K562 (cell line): Measurements from ENCODE around the gene MCU. TPM values are rescaled to one million over a fixed set of nuclear protein-coding genes. Genes with fewer than 3 reads are reported as not detected.

Experiments used
- ATAC-seq: fragments of 200-7000 bp; cut with Tn5 transposase; 3 replicates; pipeline ENCODE4 v1.9.1; 2020; ENCODE audit warnings: moderate library complexity
- BruUV-seq: library from RNA; stranded (reverse); fragments of 400-500 nt; replicated peaks from 2 replicates; lab custom pipeline; 2021; lab: Mats Ljungman, UMichigan
- CTCF ChIA-PET: fragments of 300-600 bp; formaldehyde crosslinking; extraction: SDS; loops from one replicate; lab custom pipeline; 2021; ENCODE audit warnings: low intra/inter-chr PET ratio; lab: Yijun Ruan, JAX
- POLR2A ChIA-PET: fragments of 300-600, 350-650 bp; sonication (Branson Sonifier 250); formaldehyde crosslinking; extraction: SDS; loops from one replicate; lab custom pipeline; 2021; ENCODE audit warnings: antibody characterized with exemption, inconsistent platforms; lab: Yijun Ruan, JAX
- DNase-seq, 4 experiments: peaks; one replicate each; pipeline versions ENCODE4 v3.0.0 to v3.0.0-alpha.2; 2011 to 2018; ENCODE audit warnings: low spot score in 3 of 4, mixed read lengths in 3 of 4; ENCODE audit errors: extremely low read depth in 1 of 4
- FAIRE-seq: peaks from 2 replicates; lab custom pipeline; 2011; peaks lifted over from hg19 to GRCh38; lab: Jason Lieb, UNC
- H2AFZ ChIP-seq: 2 replicates; pipeline ENCODE4 v1.6.0; 2011; ENCODE audit warnings: low read depth, low read length, control low read depth, inconsistent platforms
- H3K27ac ChIP-seq: fragments of 200-600 bp; 3 replicates; pipeline ENCODE4 v1.8.0; 2011; ENCODE audit warnings: low read depth, mild to moderate bottlenecking, control low read depth, inconsistent platforms, low read length, moderate library complexity, mixed read lengths; ENCODE audit errors: extremely low read depth
- H3K27me3 ChIP-seq, 2 experiments: fragments of 300-600 bp in 1 of 2; 2 replicates in 1 of 2; 3 replicates in 1 of 2; pipeline versions ENCODE4 v1.6.0 to v1.8.0; 2011; ENCODE audit warnings: inconsistent platforms in 2 of 2, low read length in 2 of 2, mild to moderate bottlenecking in 1 of 2, mixed read lengths in 1 of 2, moderate library complexity in 1 of 2; ENCODE audit not compliant: control insufficient read depth in 2 of 2, insufficient read depth in 2 of 2
- H3K36me3 ChIP-seq: fragments of 300-600 bp; 3 replicates; pipeline ENCODE4 v1.8.0; 2011; ENCODE audit warnings: mild to moderate bottlenecking, low read length, inconsistent platforms; ENCODE audit not compliant: control insufficient read depth, insufficient read depth
- H3K4me1 ChIP-seq, 2 experiments: fragments of 200-600 bp in 1 of 2; replicated peaks in 1 of 2; 2 replicates in 1 of 2; 3 replicates in 1 of 2; pipeline versions ENCODE4 v1.5.1 to v1.8.0; 2011; ENCODE audit warnings: inconsistent platforms in 2 of 2, low read length in 2 of 2, mild to moderate bottlenecking in 1 of 2, mixed read lengths in 1 of 2, moderate library complexity in 1 of 2; ENCODE audit not compliant: control insufficient read depth in 2 of 2, insufficient read depth in 2 of 2
- H3K4me2 ChIP-seq: 2 replicates; pipeline ENCODE4 v1.6.1; 2011; ENCODE audit warnings: low read length, control low read depth, inconsistent platforms, mixed read lengths; ENCODE audit not compliant: insufficient read depth
- H3K4me3 ChIP-seq: fragments of 200-600 bp; sonication (generic), shearing (Covaris generic); 2 replicates; pipeline ENCODE4 v1.5.1; 2016; ENCODE audit warnings: control low read depth, inconsistent platforms
- H3K79me2 ChIP-seq: fragments of 200-600 bp; 3 replicates; pipeline ENCODE4 v1.8.0; 2011; ENCODE audit warnings: low read length, inconsistent platforms; ENCODE audit not compliant: control insufficient read depth, insufficient read depth
- H3K9ac ChIP-seq, 2 experiments: 2 replicates each; pipeline versions ENCODE4 v1.6.0 to v1.6.1; 2011; ENCODE audit warnings: low read depth in 2 of 2, low read length in 2 of 2, control low read depth in 1 of 2, inconsistent platforms in 1 of 2, mild to moderate bottlenecking in 1 of 2, mixed read lengths in 1 of 2; ENCODE audit not compliant: insufficient read depth in 1 of 2
- H3K9me1 ChIP-seq: one replicate; pipeline ENCODE4 v1.6.0; 2011; ENCODE audit warnings: inconsistent platforms, mild to moderate bottlenecking, low read length, moderate library complexity; ENCODE audit not compliant: control insufficient read depth, insufficient read depth
- H3K9me3 ChIP-seq: replicated peaks from 2 replicates; pipeline ENCODE4 v1.5.1; 2011; ENCODE audit warnings: low read depth, low read length, inconsistent platforms; ENCODE audit not compliant: control insufficient read depth, insufficient read depth
- H4K20me1 ChIP-seq: replicated peaks from 2 replicates; pipeline ENCODE4 v1.6.1; 2011; ENCODE audit warnings: low read length, inconsistent platforms, mixed read lengths; ENCODE audit not compliant: control insufficient read depth, insufficient read depth
- AFF4 ChIP-seq: sonication (generic); formaldehyde crosslinking; IDR thresholded peaks from 2 replicates; pipeline ENCODE4 v1.8.0; 2023; ENCODE audit warnings: mild to moderate bottlenecking, missing genetic modification reagents
- C11orf30 ChIP-seq: fragments of 450-650 bp; IDR thresholded peaks from 2 replicates; pipeline ENCODE4 v1.6.1; 2016; ENCODE audit warnings: low read depth, mild to moderate bottlenecking
- ETV6 ChIP-seq, 3 experiments: fragments of 150-350 bp in 1 of 3; sonication (generic) in 1 of 3; formaldehyde crosslinking in 1 of 3; IDR thresholded peaks; 2 replicates each; pipeline versions ENCODE4 v1.6.1 to v1.8.0; 2014 to 2022; ENCODE audit warnings: borderline replicate concordance in 2 of 3, low read depth in 2 of 3, antibody characterized with exemption in 1 of 3, low read length in 1 of 3, mild to moderate bottlenecking in 1 of 3, missing genetic modification reagents in 1 of 3
- KDM4B ChIP-seq, 2 experiments: fragments of 450-650 bp in 1 of 2; sonication (generic) in 1 of 2; IDR thresholded peaks; 2 replicates each; pipeline ENCODE4 v1.6.1; 2016 to 2017; ENCODE audit warnings: borderline replicate concordance in 2 of 2, antibody characterized with exemption in 1 of 2, low read depth in 1 of 2, mild to moderate bottlenecking in 1 of 2
- MAFF ChIP-seq: IDR thresholded peaks from 2 replicates; pipeline ENCODE4 v1.6.1; 2012; ENCODE audit warnings: low read length, improper control_type of control experiment
- MAFG ChIP-seq: fragments of 450-650 bp; conservative IDR thresholded peaks from 2 replicates; pipeline ENCODE4 v1.6.1; 2016; ENCODE audit warnings: missing genetic modification characterization, missing compliant biosample characterization
- MAFK ChIP-seq: IDR thresholded peaks from 2 replicates; pipeline ENCODE4 v1.6.1; 2011; ENCODE audit warnings: low read length, improper control_type of control experiment
- PHF20 ChIP-seq: fragments of 450-650 bp; IDR thresholded peaks from 2 replicates; pipeline ENCODE4 v1.6.1; 2018; ENCODE audit not compliant: partially characterized antibody
- RUNX1 ChIP-seq: sonication (generic); IDR thresholded peaks from 2 replicates; pipeline ENCODE4 v1.6.1; 2016; ENCODE audit warnings: antibody characterized with exemption, low read depth
- SRSF1 ChIP-seq: fragments of 200-400 bp; formaldehyde crosslinking; IDR thresholded peaks from 2 replicates; pipeline ENCODE4 v1.6.1; 2017; ENCODE audit warnings: mild to moderate bottlenecking, low read depth, low read length, moderate library complexity
- ZNF316 ChIP-seq: fragments of 450-650 bp; IDR thresholded peaks from 2 replicates; pipeline ENCODE4 v1.6.1; 2016
- ZSCAN29 ChIP-seq: fragments of 450-650 bp; IDR thresholded peaks from 2 replicates; pipeline ENCODE4 v1.6.1; 2017
- WGBS: fragments of 100-300 bp; shearing (Covaris generic); methylation state at CpG from one replicate; pipeline ENCODE4 v1.1.6; 2016; ENCODE audit warnings: low coverage, mixed read lengths; ENCODE audit not compliant: insufficient coverage; ENCODE audit errors: missing lambda C conversion rate; 5-methylcytosine and 5-hydroxymethylcytosine counted together
- in situ Hi-C: fragments of 300-500 bp; cut with MboI; formaldehyde crosslinking; loops from 4 replicates; pipeline ENCODE4 v1.15.0; 2018; ENCODE audit warnings: inconsistent platforms, mixed read lengths
- intact Hi-C: fragments of 100-400 bp; cut with micrococcal nuclease; formaldehyde crosslinking; loops from 2 replicates; pipeline ENCODE4 v1.14.2; 2022
- polyA plus RNA-seq, 8 experiments: library from polyadenylated mRNA; depleted of rRNA in 4 of 8; stranded (reverse) in 5 of 8; unstranded in 3 of 8; fragments of >200 nt; fragmentation: Nextera tagmentation in 2 of 8; fragmentation: Illumina TruSeq in 1 of 8; extraction: Ambion mirVana in 2 of 8; extraction: Trizol in 1 of 8; gene quantifications; 2 replicates each; pipeline versions ENCODE4 v1.2.1 to v1.2.3, GENCODE V29; 2011 to 2014; ENCODE audit warnings: inconsistent platforms in 1 of 8, missing spikeins in 1 of 8
- total RNA-seq, 7 experiments: library from RNA; depleted of rRNA in 6 of 7; stranded (reverse); fragments of >200 nt in 6 of 7; fragmentation: Illumina TruSeq in 2 of 7; extraction: Trizol in 2 of 7; gene quantifications; 2 replicates each; pipeline versions ENCODE4 v1.2.1 to v1.2.3, GENCODE V29; 2011 to 2021; ENCODE audit warnings: low replicate concordance in 1 of 7

The MCU gene
- total and polyA plus RNA-seq, 9 of the 15 experiments (the other 6 are each of a cell fraction or from before 2014, with no cell fraction given), result 8.2 to 88.8 (median 21.3) TPM

- TF ChIP-seq RUNX1, result no peak
- TF ChIP-seq AFF4 (CRISPR knock-in tag), result no peak
- TF ChIP-seq SRSF1, result no peak
Observed at GRCh38 chr10:72855790-72856189, 163.8 kb downstream of the MCU start (continued).

DNA sequence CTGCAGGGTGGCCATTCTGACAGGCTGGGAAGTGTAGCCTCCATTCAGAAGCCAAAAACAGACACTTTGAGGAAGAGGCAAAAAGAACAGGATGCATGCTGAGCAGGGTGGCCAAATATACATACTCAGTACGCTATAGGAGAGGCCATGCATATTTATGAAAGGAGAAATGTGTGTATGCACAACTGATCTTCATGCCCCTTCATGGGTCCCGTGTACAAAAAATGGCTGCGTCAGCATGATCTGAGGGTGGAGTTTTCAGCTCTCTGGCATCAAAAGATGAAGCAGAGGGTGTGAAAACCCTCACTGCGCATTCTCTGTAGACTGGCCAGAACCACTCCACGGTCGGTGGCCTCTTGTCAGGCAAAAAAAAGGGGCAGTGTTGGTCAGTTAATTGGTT lies 166.1 kb downstream of the MCU start:
- Histone ChIP-seq H4K20me1 (no peaks in the 10 kb centered on the region), H3K4me3 (no peak overlapping the region), H3K79me2 (no peaks in the 10 kb centered on the region), H3K4me1 (peaks cover 0 to 4% of the 10 kb centered on the region in 2 experiments; a peak in 1 of 5 replicates), H2AFZ (no peak overlapping the region), H3K9me3 (no peaks in the 10 kb centered on the region), H3K36me3 (peaks cover 10% of the 10 kb centered on the region; the same call in 1 of the 3 replicates), H3K27ac (no peak overlapping the region), H3K27me3 (no peaks in the 10 kb centered on the region), H3K9me1 (no peaks in the 10 kb centered on the region), H3K4me2 (no peak overlapping the region), H3K9ac (no peak overlapping the region)
- TF ChIP-seq ZSCAN29 (no peak), C11orf30 (peak; percentile 90), KDM4B (IDR thresholded peaks at IDR 0.05; ENCODE audit: borderline replicate concordance in 2 of 2, low read depth in 1 of 2) (no peak), MAFG (tag) (peak; percentile 81), MAFK (peak; percentile 74), ETV6 (IDR thresholded peaks at IDR 0.05; ENCODE audit: borderline replicate concordance in 1 of 2, low read depth in 2 of 2, low read length in 1 of 2) (no peak), ETV6 (CRISPR knock-in tag; IDR thresholded peaks at IDR 0.05; ENCODE audit: borderline replicate concordance) (no peak), ZNF316 (peak; percentile 92), PHF20 (no peak), MAFF (peak; percentile 84)
- DNase-seq, result no peak
- WGBS, result 71% methylated on average over 6 of the region's 6 CpGs
- in situ Hi-C loops (no loop called here), intact Hi-C loops (no loop called here)
- CTCF ChIA-PET, result no interaction called here
- ATAC-seq, result no peak
- POLR2A ChIA-PET, result interaction anchor here (0.6 to 1.3 kb wide), 3 partner anchors 11 to 239 kb away, joined by 3 to 5 read pairs (median 4); partner anchors contain the start of gene P4HA1
- FAIRE-seq, result no peak
- BruUV-seq, result no TSS peak
